GM04503 (cell line): Measurements from ENCODE around the gene MAP3K13.
"Not testable (repeated sequence)": the region's sequence is repeated elsewhere in the genome, so short reads cannot be mapped to it uniquely, and the experiment has no call there.

Experiments
- DNase-seq: peaks from one replicate; pipeline ENCODE4 v3.0.0-alpha.2; 2012; ENCODE audit warnings: low read depth

Gene MAP3K13

DNA sequence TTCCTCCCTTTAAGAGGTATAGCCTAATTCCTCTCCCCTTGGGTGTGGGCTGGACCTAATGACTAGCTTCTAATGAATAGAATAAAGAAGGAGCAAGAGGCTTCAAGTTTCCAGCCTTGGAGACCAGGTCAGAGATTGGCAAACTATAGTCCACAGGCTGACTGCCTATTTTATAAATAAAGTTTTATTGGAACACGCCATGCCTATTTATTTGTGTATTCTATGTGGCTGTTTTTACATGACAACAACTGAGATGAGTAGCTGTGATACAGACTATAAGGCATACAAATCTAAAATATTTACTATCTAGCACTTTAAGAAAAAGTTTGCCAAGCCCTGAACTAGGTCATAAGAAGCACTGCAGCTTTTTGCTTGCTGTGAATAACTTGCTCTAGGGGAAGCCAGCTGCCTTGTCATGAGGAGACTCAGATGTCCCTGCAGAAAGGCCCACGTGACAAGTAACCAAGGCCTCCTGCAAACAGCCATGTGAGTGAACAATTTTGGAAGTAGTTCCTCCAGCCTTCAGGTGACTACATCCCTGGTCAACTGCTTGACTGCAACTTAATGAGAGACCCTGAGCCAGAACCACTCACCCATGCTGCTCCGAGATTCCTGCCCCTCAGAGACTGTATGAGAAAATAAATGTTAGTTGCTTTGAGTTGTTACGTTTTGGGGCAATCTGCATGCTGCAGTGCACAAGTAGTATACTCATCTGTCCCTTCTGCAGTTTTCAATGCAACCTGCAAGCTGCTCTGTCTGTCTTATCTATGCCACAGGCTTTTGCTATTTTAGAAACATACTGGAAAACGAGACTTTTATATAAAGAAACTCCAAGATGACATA is 21.1 kb upstream of the MAP3K13 start:
- no peak for DNase-seq

GRCh38 chr3:185342459-185343174 is 20.3 kb upstream of the MAP3K13 start:
- no peak for DNase-seq

GRCh38 chr3:185347399-185347798 is 15.5 kb upstream of the MAP3K13 start:
- DNase-seq = no peak

DNA sequence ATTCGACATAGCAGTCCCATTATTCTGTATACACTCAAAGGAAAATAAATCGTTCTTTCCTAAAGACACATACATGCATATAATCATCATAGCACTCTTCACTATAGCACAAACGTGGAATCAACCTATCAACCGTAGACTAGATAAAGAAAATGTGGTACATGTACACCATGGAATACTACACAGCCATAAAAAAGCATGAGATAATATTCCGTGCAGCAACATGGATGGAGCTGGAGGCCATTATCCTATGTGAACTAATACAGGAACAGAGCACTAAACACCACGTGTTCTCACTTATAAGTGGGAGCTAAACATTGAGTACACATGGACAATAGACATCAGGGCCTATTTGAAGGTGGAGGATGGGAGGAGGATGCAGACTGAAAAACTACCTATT is 12.1 kb upstream of the MAP3K13 start:
- no peak for DNase-seq

DNA sequence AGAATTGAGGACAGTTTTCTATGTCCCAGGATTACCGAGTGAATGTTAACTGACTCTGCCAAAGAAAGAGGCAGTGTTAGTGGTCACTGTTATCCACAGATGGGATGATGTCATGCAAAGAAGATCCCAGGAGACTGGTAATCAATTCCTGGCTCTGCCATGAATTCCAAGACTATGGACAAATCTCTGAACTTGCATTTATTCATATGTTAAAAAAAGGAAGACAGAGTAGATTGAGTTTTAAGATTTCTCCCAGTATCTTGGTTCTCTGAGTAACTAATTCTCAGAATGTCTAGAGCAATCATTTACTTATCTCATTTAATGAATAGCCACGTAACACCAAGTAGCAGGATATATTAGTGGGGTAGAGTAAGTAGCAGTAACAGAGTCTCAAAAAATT is 11.5 kb upstream of the MAP3K13 start:
- peak; percentile 14 for DNase-seq

GRCh38 chr3:185353225-185353624 is 9.7 kb upstream of the MAP3K13 start:
- no peak for DNase-seq

DNA sequence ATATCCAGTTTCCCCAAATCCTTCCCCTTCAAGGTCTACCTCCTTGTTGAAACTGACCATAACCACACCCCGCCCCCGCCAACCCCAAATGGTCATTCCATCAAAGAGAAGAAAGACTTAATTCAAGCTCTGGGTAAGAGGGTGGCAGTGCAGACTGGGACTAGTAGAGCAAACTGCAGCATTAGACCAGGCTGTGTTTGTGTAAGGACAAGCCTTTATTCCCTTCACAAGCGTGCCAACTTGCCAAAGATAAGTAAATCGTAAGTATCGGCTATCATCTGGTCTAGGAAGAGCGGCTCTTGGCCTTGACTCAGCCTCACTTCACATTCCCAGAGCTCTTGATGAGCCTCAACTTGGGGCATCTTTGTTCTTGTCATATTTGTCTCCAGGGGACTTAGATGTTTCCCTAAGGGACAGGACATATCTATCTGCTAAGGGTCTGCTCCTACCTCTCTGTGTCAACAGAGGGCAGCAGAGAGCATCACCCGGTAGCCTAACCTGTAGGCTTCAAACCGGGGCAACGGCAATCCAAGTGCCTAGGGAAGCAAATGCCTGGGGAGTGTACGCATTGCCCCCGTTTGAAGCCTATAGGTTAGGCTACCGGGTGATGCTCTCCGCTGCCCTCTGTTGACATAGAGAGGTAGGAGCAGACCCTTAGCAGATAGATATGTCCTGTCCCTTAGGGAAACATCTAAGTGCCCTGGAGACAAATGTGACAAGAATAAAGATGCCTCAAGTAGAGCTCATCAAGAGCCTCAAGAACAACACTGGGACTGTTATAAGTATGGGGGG is 8.9 kb upstream of the MAP3K13 start:
- DNase-seq = no peak

GRCh38 chr3:185356499-185356898 is 6.4 kb upstream of the MAP3K13 start:
- no peak for DNase-seq

- DNase-seq = no peak
Observed at GRCh38 chr3:185361920-185362319, 1.0 kb upstream of the MAP3K13 start.

DNA sequence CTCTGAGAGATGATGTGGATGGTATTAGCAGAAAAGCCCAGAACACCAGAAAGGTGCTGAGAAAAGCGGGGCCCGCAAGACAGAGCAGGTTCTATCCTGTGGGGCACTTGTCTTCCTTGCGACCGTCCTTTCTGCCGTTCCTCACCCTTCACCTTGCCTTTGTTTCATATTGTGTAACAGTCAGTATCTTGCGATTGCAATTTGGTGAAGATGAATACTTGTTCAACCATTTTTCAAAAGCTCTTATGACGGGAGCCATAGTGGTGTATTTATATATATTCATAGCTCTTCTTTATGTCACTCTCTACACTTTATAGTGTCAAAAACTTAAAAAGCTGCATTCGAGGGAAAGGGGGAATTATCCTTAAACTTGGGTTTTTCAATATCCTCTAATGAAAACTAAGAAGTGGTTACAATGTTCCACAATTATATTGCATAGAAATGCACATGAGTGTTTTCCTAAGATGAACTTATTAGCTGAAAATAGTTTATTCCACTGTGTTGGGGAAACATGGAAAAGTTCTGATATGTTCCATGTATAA is 797 bp downstream of the MAP3K13 start:
- no peak for DNase-seq

- DNase-seq = no peak
Observed at GRCh38 chr3:185365291-185366073, 2.5 kb downstream of the MAP3K13 start.

DNA sequence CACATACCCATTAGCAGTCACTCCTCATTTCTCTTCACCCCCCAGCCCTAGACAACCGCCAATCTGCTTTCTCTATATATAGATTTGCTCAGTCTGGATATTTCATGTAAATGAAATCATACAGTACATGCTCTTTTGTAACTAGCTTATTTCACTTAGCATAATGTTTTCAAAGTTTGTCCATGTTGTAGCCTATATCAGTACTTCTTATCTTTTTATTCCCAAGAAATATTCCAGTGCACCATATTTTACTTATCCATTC is 3.1 kb downstream of the MAP3K13 start:
- no peak for DNase-seq

DNA sequence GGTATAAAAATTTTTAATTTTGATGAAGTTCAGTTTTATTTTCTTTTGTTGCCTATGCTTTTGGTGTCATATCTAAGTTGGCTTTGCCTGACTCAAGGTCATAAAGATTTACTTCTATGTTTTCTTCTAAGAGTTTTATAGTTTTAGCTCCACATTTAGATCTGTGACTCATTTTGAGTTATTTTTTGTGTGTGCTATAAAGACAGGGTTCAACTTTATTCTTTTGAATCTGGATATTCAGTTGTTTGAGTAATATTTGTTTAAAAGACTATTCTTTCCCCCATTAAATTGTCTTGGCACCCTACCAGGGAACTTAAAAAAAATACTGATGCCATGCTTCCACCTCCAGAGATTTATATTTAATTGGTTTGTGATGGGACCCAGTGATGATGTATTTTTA is 4.0 kb downstream of the MAP3K13 start:
- no peak for DNase-seq

GRCh38 chr3:185370349-185370748 is 7.4 kb downstream of the MAP3K13 start:
- DNase-seq = not testable (repeated sequence)

- no peak for DNase-seq
Observed at GRCh38 chr3:185371306-185372074, 8.6 kb downstream of the MAP3K13 start.

GRCh38 chr3:185381320-185382058 is 18.6 kb downstream of the MAP3K13 start:
- no peak for DNase-seq

- no peak for DNase-seq
Observed at GRCh38 chr3:185382154-185382553, 19.2 kb downstream of the MAP3K13 start.

- not testable (repeated sequence) for DNase-seq
Observed at GRCh38 chr3:185386515-185386914, 23.6 kb downstream of the MAP3K13 start.

DNA sequence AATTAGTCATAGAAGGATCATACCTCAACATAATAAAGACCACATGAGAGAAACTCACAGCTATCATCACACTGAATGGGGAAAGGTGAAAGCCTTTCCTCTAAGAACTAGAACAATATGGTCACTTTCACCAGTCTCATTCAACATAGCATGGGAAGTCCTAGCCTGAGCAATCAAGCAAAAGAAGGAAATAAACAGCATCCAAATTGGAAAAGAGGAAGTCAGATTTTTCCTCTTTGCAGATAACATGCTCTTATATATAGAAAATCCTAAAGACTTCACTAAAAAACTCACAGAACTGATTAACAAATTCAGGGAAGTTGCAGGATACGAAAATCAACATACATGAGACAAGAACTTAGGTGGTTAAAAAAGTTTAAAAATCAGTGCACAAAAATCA is 24.7 kb downstream of the MAP3K13 start:
- no peak for DNase-seq

GRCh38 chr3:185393055-185393454 is 30.1 kb downstream of the MAP3K13 start:
- DNase-seq = no peak
